Muscle of leg (tissue), 11 donors: Measurements from ENCODE around the gene SRSF4. TPM values are rescaled to one million over a fixed set of nuclear protein-coding genes. Genes with fewer than 3 reads are reported as not detected.

Source experiments
- DNase-seq: peaks from one replicate; pipeline ENCODE4 v3.0.0; 2013
- H3K27ac ChIP-seq: one replicate; pipeline ENCODE4 v1.5.1; 2013; ENCODE audit warnings: mild to moderate bottlenecking, low read length, control low read depth
- H3K27me3 ChIP-seq: one replicate; pipeline ENCODE4 v1.6.1; 2013; ENCODE audit warnings: low read length; ENCODE audit not compliant: control insufficient read depth, insufficient read depth
- H3K36me3 ChIP-seq: one replicate; pipeline ENCODE4 v1.6.1; 2013; ENCODE audit warnings: low read length; ENCODE audit not compliant: control insufficient read depth, insufficient read depth
- H3K4me1 ChIP-seq: one replicate; pipeline ENCODE4 v1.6.1; 2013; ENCODE audit warnings: low read length; ENCODE audit not compliant: control insufficient read depth, insufficient read depth
- H3K4me3 ChIP-seq: one replicate; pipeline ENCODE4 v1.5.1; 2013; ENCODE audit warnings: low read length, control low read depth
- H3K9me3 ChIP-seq: replicated peaks from 2 replicates; pipeline ENCODE4 v1.6.1; 2013; ENCODE audit warnings: low read depth, low read length; ENCODE audit not compliant: control insufficient read depth
- WGBS: methylation state at CpG from one replicate; pipeline ENCODE4 v1.1.5; 2013; ENCODE audit warnings: missing lambda C conversion rate; ENCODE audit not compliant: insufficient coverage; 5-methylcytosine and 5-hydroxymethylcytosine counted together
- polyA plus RNA-seq, 8 donors: library from polyadenylated mRNA; unstranded; fragments of 120-200 nt; gene quantifications; one replicate each; pipeline versions ENCODE4 v1.2.1 to v1.2.3, GENCODE V29; 2013; ENCODE audit warnings: inconsistent platforms in 1 of 8, low replicate concordance in 1 of 8; ENCODE audit not compliant: insufficient read length in 8 of 8, insufficient read depth in 1 of 8
- total RNA-seq: library from RNA; stranded (reverse); fragments of 120-200 nt; gene quantifications from one replicate; pipeline ENCODE4 v1.2.4, GENCODE V29; 2013

The SRSF4 gene
- total and polyA plus RNA-seq, 9 donors, result 29.8 to 78.3 (median 67.5) TPM

DNA sequence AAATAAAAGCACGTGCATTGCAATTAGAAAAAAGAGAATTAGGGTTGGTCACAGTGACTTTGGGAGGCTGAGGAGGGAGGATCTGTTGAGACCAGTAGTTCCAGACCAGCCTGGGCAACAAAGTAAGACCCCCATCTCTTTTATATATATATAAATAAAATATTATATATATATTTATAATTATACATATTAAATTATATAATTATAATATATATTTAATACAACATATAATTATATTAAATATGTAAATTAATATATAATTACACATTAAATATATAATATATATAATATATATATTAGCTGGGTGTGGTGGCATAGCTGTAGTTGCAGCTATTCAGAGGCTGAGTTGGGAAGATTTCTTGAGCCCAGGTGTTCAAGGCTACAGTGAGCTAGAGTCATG lies 81.2 kb downstream of the SRSF4 start:
- no peaks in the 10 kb centered on the region for H3K4me1 ChIP-seq
- no peaks in the 10 kb centered on the region for H3K36me3 ChIP-seq
- WGBS, result no CpG with 5 or more reads among the region's 1 CpG
- H3K27ac ChIP-seq, result no peak overlapping the region
- no peak for DNase-seq
- no peaks in the 10 kb centered on the region for H3K27me3 ChIP-seq
- H3K4me3 ChIP-seq, result no peak overlapping the region
- no peaks in the 10 kb centered on the region for H3K9me3 ChIP-seq

DNA sequence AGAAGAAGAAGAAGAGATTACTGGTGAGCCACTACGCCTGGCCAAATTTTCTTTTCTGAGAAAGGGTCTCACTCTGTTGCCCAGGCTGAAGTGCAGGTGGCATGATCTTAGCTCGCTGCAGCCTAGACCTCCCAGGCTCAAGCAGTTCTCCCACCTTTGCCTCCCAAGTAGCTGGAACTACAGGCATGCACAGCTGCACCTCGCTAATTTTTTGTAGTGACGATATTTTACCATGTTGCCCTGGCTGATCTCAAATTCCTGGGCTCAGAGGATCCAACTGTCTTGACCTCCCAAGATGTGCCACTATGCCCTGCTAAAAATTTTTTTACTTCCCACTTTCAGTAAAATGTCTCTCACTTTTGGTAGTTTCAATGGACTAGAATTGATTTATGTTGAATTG lies 82.4 kb downstream of the SRSF4 start:
- no peaks in the 10 kb centered on the region for H3K9me3 ChIP-seq
- H3K4me1 ChIP-seq, result no peaks in the 10 kb centered on the region
- no peaks in the 10 kb centered on the region for H3K36me3 ChIP-seq
- H3K4me3 ChIP-seq, result no peak overlapping the region
- no peaks in the 10 kb centered on the region for H3K27me3 ChIP-seq
- no peak overlapping the region for H3K27ac ChIP-seq
- DNase-seq, result no peak
- WGBS, result 80% methylated on average over 4 of the region's 4 CpGs

Other genes with a start within 250 kb of the SRSF4 start
- 10.1 TPM for gene TMEM200B, start 58.0 kb downstream of the SRSF4 start, total RNA-seq
- 10 to 100 TPM in 2 of 8 donors, 1 to 10 TPM in 6; 5.9 to 11.3 (median 8.7) TPM for gene TMEM200B, start 58.0 kb downstream of the SRSF4 start, polyA plus RNA-seq
- 20.5 TPM for gene MECR, start 49.0 kb upstream of the SRSF4 start, total RNA-seq
- 10 to 100 TPM; 17.5 to 24.1 (median 22.5) TPM for gene MECR, start 49.0 kb upstream of the SRSF4 start, polyA plus RNA-seq
- 10.6 TPM for gene PTPRU, start 54.6 kb upstream of the SRSF4 start, total RNA-seq
- 10 to 100 TPM in 6 of 8 donors, 1 to 10 TPM in 2; 8.0 to 14.6 (median 12.0) TPM for gene PTPRU, start 54.6 kb upstream of the SRSF4 start, polyA plus RNA-seq